ENCODE measurements around the gene CIROP.
A peak's percentile ranks its signal among the peaks of the same experiment; 100 is the strongest.

The CIROP gene

GRCh38 chr14:23067847-23068788, 36.7 kb downstream of the CIROP start:
- no peak for DNase-seq (ENCODE audit: low read depth in 3 of 3)

- no peak for DNase-seq (ENCODE audit: low read depth in 3 of 3)
These were observed 37.7 kb downstream of the CIROP start for GRCh38 chr14:23066855-23067744.

DNA sequence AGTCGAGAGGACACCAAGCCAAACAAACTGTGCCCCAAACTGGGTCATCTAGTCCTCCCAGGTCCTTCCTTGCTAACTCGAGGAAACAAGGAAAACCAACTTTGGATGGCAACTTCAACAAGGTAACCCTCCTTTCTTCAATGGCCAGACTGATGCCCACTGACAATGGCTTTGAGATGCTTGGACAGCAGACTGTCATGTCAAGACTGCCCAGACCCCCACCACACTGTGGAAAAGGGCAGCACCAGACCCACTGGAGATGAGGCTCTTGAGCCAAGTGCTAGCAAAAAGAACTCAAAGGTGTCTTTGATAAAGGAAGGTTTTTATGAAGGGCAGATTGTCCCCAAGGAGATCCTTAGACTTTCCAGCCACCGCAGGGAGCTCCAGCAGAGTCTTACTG, 38.4 kb downstream of the CIROP start:
- no peak for DNase-seq (ENCODE audit: low read depth in 3 of 3)

GRCh38 chr14:23063601-23064000, 41.2 kb downstream of the CIROP start:
- DNase-seq (ENCODE audit: low read depth in 3 of 3): no peak

DNA sequence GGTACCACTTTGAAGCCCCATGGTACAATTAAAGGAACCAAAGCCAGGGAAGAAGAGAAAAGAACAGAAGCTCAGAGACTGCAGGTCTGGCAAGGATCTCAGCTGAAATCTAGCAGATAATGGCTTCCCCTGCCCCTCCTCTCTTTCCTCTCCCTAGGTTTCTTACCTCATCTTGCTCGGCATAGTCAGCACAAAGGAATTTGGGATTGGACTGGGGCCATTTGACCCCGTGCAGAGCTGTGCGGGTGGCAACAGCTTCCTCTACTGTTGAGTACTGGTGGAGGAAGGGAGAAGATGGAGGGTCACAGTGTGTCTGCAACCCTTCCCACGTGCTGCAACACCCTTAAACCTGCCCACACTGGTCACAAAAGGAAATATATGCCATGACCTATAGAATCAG, 42.8 kb downstream of the CIROP start:
- no peak for DNase-seq (ENCODE audit: low read depth in 3 of 3)

GRCh38 chr14:23060536-23061260, 44.1 kb downstream of the CIROP start:
- DNase-seq (ENCODE audit: low read depth in 3 of 3): no peak

DNA sequence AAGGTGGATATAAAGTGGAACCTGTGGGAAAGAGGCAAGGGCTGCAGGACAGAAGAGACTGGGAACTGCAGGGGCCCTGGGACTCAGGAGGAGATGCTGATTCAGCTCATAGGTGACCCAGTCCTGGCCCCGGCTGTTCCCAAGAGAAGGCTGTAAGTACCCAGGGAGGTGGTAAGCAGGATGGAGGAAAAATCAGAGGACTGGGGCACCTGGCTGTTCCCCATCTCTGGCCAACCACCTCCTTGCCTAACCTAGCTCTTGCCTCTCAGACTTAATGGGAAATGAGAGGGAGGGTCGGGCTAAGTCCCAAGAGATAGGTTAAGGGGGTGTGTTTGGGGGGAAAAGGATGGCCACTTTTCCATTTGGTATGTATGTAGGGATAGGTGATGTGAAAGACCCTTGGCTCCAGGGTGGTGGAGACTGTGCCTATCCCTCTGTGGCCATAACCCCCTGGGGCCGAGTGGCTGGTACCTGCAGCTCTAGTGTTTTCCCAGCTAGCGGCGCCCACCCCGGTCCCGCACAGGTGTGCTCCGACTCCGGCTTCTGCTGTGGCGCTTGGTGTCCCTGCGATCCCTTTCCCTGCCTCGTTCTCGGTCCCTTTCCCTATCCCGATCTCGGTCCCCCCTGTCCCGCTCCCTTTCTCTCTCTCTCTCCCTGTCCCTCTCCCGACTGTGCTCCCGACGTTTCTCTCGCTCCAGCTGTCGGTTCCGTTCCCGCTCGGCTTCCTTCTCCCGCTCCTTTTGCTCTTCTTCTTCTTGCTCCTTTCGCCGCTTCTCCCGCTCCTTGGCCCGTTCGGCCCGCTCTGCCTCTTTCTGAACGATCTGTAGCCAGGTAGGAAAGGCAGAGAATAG, 45.9 kb downstream of the CIROP start:
- DNase-seq (ENCODE audit: low read depth in 3 of 3): no peak

DNA sequence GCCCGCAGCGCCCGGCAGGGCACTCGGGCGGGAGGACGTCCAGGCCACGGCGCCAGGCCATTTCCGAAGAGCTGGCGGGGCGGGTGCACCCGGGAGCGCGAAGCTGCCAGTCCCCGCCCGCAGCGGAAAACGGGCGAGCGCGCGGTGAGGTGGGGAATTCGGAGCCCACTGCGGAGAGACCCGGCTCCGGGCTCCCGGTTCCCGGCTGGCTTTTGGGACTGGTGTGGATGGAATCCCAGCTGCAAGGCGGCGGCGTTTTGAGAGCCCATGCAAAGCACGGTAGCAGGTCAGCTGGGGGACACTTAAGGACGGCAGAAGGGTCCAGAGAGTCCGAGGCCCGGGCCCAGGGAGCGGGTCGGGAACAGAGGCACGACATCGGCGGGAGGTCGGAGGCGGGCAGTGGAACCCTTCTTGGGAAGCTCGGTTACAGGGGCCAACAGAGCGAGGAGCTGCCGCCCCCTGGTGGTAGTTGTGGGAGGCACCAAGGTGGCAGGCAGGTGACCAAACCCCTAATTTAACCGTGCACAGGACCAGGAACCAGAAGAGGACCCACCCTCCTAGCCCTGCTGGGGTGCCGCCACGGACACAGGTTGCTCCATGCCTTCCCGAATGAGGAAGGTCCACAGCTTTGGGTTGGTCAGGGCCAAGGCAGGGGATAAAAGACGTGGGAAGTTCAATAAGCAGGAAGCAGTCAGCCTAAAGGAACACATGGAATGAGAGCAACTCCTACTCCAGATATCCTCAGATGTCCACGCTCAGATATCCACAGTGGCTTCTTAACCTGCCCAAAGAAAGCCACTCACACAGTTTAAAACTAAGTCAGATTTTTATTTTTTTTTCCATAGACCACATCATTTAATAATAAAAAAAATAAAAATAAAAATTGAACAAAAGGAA, 46.8 kb downstream of the CIROP start:
- DNase-seq (ENCODE audit: low read depth in 3 of 3): peak; percentile 73 to 89 (median 75)

DNA sequence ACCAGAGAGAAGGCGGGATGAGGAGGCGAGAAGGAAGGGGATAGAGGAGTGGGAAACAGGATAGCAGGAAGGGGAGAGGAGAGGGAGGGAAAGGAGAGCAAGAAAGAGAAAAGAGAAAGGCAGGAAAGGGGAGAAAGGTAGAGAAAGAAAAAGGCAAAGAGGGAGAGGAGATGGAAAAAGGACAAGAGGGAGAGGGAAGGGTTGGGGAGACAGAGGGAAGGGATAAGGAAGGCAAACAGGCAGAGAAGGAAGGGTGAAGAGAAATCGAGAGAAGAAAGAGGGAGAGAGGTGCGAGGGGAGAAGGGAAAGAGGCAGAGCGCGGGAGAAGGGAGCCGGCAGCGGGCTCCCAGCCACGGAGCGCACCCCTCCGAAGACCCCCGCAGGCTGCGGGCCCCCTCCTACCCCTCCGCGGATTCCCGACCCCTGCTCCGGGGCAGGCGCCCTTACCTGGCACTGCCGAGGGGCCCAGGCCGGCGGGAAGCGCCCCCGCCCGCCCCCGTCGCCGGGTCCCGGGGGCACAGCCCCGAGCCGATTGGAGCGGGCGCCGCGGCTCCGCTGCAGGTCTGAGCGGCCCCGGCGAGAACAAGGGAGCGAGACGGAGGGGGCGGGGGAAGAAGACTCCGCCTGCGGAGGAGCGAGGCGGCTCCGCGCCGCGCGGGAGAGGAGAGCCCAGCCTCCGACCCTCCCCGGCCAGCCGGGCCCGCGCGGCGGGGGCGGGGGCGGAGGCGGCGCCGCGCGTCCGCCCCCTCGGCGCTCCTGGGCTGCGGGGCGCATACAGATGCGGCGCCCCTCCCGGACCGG, 47.6 kb downstream of the CIROP start, which contains the start of gene CDH24:
CDH24 (minus strand) TSS at position 565 of the 801 bp plus-strand sequence. CDS start 1,787 bp downstream, outside the sequence.
- peak in 2 of 3 experiments; percentile 25 to 74 for DNase-seq (ENCODE audit: low read depth in 3 of 3)

DNA sequence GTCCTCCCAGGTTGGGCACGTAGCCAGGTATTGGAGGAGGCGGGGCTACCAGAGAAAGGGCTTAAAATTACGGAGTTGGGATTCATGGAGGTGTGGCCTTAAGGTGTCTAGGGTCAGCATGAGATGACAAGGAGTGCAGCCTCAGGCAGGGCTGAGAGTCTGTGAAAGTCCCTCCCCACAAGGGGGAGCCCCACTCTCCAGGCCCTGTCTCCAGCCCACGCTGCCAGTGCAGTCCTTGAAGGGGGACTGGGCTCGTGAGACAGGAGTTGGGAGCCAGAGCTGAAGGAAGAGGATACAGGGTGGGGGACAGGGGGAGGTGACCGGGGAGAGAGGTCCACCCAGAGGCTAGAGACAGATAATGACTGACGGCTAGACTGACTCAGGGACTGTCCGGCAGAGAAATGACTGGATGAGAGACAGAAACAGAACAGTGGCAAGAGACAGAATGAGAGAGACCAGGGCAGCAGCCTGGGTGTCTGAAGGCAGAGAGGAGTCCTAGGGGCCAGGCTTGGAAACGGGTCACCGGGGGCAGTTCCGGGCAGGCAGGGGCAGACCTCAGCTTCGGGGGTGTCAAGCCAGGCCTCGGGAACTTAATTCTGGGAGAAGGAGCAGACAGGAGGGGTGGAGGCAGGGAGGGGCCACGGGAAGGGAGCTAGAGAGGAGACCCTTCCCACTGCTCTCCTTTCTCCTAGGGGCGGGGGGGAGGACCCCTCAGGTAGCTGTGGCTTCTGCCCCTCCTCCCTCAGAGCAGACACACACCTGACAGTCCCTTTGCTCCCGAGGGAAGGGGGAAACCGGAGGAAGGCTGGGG, 48.4 kb downstream of the CIROP start:
- DNase-seq (ENCODE audit: low read depth in 3 of 3): peak; percentile 38 to 66 (median 44)

- DNase-seq (ENCODE audit: low read depth in 3 of 3): no peak
These were observed 49.1 kb downstream of the CIROP start for GRCh38 chr14:23055621-23056144.

DNA sequence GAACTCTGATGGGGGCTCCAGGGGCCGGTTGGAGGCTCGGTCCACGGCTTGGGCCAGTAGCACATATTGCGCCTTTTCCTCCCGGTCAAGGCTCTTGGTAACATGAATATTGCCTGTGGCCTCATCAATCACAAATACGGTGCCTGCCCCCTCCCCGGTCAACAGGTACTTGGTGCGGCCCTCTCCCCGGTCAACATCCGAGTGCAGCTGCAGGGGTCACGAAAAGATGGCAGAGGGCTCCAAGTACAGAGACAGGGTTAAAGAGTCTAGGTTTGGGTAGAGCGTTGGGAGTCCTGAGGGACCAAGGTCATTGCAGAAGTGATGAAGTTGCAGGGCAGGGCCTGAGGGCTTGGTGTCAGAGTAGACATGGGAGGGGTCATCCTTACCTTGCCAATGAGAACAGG, 49.6 kb downstream of the CIROP start:
- no peak for DNase-seq (ENCODE audit: low read depth in 3 of 3)

DNA sequence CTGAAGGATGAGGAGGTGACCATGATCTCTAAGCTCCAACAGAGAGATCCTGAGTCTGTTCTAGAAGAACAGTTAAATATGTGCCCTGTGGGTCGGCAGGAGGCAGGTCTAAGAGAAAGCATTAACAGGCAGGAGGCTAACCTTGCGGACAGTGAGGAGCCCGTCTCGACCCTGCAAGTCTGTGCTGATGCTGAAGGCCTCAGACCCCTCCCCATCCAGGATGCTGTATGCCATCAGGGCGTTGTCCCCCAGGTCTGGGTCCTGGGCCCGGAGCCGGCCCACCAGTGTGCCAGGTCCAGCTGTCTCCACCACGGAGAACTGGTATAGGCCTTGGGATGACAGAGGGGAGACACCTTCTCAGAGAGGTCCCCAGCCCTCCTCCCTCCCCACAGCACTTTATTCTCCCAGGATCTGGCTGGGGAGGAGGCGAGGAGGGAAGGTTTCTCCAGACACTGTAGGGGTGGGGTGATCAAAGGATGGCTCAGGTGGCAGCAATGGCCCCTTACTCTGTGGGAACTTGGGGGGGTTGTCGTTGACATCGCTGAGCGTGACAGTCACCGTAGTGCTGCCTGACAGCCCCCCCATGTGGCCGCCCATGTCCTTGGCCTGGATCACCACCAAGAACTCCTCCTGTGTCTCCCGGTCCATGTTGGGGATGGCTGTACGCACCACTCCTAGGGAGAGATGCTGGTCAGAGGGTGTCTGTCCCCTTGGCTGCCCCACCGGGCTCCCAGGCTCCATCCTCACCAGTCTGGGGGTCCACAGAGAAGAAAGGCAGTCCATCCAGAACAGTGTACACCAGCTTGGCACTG, 50.6 kb downstream of the CIROP start:
- DNase-seq (ENCODE audit: low read depth in 3 of 3): peak in 1 of 3 experiments; percentile 31

- DNase-seq (ENCODE audit: low read depth in 3 of 3): no peak
These were observed 51.4 kb downstream of the CIROP start for GRCh38 chr14:23053426-23053825.

- no peak for DNase-seq (ENCODE audit: low read depth in 3 of 3)
These were observed 52.1 kb downstream of the CIROP start for GRCh38 chr14:23052671-23053070.

DNA sequence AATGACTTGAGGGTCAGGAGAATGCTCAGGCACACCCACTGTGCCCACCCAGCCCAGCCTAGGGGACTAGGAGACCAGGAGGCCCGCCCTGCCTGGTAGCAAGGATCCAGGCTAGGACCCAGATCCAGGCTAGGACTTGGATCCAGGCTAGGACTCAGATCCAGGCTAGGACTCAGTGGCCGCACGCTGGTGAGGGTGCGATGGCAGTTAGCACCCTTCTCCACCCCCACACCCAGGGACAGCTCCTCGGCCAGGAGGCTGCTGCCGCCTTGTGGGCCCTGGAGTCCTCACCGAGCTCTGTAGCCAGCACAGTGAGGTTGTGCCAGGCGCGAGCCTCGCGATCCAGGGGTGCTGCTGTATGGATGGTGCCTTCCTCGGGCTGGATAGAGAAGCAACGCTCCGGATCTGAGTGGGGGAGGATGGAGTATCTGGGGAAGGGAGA, 52.6 kb downstream of the CIROP start:
- DNase-seq (ENCODE audit: low read depth in 3 of 3): no peak
